Myocyte (in vitro differentiated cells): ENCODE data around the gene ARNT2. TPM values are rescaled to one million over a fixed set of nuclear protein-coding genes. Genes with fewer than 3 reads are reported as not detected.

Experiments used
- DNase-seq: peaks from one replicate; pipeline ENCODE4 v3.0.0-alpha.2; 2012; ENCODE audit warnings: low read depth
- total RNA-seq: library from RNA; depleted of rRNA; stranded (reverse); fragments of >200 nt; gene quantifications from 2 replicates; pipeline ENCODE4 v1.2.3, GENCODE V29; 2014

Gene ARNT2
- total RNA-seq, 1 donor from 2014 or later = 26.6 TPM

DNA sequence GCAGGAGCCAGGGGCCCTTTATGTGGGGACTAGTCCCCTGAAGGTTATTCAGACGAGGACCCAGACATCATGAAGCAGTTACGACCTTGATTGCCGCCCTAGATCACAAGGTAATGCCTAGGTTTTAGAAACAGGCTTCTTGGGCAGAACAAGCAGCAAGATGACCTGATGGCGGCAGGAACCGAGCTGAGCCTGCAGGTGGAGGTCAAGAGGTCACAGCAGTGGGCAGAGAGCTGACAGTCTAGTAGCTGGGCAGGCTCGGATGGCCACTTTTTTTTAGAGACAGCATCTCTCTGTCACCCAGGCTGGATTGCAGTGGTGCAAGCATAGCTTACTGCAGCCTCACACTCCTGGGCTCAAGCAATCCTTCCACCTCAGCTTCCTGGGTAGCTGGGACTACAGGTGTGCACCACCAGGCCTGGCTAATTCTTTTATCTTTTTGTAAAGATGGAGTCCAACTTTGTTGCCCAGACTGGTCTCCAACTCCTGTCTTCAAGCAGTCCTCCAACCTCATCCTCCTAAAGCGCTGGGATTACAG lies 207.4 kb downstream of the ARNT2 start:
- no peak for DNase-seq

DNA sequence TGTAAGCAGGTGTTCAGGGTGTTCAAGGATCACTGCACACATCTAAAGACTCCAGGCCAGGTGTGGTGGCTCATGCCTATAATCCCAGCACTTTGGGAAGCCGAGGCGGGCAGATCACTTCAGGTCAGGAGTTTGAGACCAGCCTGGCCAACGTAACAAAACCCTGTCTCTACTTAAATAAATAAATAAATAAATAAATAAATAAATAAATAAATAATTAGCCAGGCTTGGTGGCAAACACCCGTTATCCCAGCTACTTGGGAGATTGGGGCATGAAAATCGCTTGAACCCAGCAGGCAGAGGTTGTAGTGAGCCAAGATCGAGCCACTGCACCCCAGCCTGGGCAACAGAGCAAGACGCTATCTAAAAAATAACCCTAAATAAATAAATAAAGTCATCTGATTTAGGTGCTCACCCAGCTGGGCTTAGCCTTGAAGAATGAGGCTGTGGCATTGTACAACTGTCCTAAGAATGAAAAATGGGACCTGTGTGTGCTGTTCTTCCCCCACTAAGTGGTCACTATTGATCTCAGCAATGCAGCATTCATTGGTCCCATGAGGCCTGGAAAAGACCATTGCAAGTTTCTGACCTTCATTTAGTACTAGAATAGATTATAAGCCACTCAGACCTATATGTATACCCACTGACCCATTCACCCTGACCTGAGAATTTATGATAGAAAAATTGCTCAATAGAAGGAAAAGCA lies 208.1 kb downstream of the ARNT2 start:
- no peak for DNase-seq

DNA sequence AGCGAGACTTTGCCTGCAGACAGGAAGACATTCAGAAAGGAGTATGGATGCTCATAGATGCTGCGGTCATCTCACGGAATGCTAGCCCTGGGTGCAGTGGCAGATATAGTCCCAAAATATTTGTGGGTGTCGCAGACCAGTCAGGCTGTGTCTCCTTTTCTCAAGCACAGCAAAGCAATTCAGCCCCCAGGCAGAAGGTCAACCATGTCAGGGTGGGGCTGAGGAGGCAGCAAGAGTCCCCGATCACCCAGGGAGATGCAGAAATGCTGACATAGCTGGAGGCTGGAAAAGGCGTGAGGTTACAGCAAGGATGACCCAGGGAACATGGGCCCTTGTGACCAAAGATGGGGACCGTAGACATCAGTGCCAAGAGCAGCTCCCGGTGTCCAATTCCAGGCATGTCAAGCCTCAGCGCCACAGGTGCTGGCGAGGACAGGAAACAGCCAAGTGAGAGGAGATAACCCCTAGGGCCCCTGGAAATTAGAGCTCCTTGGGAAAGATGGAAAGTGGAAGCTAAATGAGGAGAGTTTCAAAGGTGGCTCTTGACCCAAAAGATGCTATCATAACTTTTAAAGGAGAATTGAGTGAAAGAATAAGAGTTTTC lies 209.7 kb downstream of the ARNT2 start:
- no peak for DNase-seq

DNA sequence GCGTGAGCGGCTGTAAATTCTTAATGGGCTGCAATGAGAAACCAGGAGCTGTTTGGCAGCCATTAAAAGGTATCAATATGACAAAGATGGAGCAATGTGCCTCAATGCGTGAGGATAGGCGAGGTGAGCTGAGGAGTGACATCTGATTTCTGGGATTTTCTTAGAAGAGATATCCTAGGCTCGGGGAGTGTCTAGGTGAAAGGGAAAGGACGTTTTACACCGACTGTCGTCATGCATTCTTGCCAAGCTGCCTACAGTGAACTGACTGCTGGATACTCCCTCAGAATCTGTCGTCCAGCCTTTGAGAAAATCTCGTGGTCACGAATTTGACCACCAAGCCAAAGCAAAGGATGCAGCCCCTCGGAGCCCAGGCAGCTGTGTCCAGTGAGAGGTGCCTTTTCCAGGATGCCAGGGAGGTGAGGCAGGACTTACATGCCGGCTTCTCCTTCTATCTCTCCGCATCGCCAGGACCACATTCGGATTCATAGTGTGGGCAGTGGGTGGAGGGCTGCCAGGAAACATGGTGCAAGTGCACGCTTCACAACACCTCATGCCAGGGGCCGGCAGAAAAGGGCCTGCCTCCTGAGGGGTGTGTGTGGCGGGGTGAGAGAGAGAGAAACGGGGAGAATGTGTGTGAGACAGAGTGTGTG lies 210.7 kb downstream of the ARNT2 start:
- no peak for DNase-seq

DNA sequence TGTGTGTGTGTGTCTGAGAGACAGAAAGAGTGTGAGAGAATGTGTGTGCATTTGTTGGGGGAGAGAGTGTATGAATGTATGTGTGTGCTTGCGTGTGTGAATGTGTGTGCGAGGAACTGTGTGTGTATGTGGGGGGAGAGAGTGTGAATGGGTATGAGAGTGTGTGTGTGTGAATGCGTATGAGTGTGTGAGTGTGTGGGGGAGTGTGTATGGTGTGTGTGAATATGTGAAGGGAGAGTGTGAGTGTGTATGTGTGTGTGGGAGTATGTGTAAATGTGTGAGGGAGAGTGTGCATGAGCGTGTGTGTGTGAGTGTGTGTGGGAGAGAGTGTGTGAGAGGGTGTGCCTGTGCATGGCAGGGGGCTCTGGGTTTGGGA lies 211.2 kb downstream of the ARNT2 start:
- DNase-seq = no peak

DNA sequence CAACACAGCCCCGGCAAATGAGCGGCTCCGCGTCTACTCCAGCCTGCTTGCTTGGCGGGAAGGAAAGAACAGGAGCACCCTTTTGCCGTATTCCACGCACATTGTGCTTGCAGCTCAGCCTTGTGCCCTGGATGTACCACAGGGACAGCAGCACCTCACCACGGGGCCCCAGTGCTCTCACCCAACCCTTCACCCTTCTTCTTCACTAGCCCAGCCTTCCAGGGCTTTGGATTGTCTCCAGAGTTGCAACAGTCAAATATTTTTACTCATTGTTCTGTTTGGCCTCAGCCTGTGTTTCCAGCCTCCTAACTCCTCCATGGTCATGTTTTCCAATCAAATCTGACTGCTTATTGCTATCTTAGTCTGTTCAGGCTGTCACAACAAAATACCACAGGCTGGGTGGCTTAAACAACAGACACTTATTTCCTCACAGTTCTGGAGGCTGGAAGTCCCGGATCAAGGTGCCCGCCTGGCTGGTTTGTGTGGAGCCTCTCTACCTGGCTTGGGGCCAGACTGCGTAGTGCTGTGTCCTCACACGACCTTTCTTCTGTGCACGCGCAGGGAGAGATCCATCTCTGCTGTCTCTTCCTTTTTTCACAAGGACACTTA lies 211.7 kb downstream of the ARNT2 start:
- peak; percentile 34 for DNase-seq

DNA sequence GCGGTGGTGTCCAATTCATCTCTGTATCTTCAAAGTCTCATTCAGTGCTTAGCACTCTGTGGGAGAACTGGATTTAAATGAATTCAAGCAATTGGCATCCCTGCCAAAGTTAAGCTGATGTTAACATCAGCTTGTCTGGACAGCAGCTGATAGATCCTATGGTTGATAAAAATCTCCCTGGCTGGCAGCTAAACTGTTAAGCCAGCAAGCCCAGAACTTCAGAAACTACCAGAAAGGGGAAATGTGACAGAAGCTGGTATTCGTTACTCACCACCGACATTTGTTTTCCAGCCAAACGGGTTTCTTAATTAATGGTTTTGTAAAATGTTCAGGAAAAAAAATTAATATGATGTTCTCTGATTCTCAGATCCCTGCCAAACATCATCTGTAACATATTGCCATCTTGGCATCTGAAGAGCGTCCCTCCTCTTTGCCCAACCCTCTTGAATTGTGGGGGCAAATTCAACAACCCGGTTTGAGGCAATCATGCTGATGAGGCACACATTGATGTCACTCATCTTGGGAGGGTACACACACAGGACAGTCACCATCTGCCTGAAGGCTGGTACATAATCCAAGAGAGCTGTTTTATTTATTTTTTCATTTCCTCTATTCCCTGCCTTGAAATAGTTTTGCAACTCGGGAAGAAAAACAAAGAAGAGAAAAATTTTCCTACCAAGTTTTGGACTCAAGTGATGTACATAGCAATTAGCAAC lies 214.7 kb downstream of the ARNT2 start:
- DNase-seq = no peak

DNA sequence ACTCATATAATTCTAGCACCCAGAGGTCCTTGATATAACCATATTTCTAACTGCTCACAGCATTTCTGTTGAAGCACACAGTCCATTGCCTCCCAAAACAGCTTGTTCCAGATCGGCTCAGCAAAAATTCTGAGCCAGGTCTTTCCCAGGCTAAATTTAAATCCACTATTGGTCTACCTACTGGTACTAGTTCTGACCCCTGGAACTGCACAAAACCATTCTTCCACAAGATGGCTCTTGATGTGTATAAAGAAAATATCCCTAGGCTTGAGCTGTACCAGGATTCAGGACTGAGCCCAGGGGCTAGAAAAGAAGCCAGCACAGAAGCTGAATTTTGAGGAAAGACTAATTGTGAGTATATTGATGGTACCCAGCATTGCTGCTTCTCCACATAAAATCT lies 215.5 kb downstream of the ARNT2 start:
- DNase-seq = peak; percentile 44

DNA sequence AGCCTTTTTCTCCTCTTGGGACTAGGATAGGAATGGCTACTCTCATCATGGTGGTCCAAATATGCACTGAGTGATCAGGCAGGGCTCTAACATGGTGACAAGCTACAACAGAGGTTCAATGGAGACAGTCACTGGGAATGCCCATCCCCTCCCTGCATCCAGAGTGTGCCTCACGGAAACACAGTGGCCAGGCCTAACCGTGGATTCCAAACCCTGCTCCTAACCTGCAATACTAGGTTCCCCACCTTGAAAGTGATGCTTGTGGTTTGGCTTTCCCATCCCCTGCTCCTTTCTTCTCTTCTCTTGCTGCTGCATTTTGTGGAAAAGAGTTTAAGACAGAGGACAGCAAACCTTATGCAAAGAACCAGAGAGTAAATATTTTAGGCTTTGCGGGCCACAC lies 216.0 kb downstream of the ARNT2 start:
- DNase-seq = no peak

DNA sequence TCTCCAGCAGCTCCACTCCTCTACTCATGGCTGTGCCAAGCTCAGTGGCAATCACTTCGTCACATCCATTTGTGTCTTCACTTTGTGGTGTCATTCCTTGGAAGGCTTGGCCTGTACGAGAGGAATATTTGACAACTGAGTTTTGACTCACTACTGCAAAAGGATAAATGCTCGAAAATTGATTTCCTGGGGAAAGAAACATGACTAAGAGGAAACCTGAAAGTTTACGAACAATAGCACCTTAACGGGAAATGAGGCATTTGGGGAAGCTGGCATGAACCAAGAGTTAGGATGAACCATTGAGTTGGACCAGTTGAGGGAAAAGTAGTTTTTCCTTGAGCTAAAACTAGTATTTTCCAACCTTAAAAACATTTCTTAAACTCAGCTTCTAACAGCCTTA lies 216.7 kb downstream of the ARNT2 start:
- DNase-seq = no peak

DNA sequence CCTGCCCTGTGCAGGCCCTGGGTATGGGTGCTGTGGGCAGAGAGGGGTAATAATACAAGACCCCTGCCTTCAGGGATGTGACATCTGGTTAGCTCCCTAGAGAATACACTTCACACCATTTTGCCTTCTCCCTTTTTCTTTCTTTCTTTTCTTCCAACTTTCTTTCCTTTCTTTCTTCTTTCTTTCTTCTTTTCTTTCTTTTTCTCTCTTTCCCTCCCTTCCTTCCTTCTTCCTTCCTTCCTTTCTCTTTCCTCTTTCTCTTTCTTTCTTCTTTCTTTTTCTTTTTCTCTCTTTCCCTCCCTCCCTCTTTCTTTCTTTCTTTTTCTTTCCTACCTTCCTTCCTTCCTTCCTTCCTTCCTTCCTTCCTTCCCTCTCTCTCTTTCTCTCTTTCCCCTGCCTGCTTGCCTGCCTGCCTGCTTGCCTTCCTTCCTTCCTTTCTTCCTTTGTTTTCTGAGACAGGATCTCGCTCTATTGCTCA lies 222.5 kb downstream of the ARNT2 start:
- no peak for DNase-seq

DNA sequence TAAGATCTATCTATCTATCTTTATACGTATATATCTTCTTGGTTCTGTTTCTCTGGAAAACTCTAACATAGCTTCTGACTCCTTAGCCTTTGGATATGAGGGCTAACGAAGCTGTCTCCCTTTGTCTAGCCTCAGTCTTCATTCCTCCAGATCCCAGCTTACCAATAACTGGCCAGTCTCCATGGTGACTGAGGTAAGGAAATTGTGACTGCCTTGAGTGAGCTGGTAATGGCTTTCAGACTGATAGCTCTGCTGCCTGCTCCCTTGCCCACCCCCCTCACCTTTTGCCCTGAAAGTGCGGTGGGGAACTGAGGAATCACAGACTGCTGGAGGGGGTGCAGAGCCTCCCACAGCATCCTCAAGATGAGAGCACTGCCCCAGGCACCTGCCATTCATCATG lies 225.2 kb downstream of the ARNT2 start:
- DNase-seq = no peak

DNA sequence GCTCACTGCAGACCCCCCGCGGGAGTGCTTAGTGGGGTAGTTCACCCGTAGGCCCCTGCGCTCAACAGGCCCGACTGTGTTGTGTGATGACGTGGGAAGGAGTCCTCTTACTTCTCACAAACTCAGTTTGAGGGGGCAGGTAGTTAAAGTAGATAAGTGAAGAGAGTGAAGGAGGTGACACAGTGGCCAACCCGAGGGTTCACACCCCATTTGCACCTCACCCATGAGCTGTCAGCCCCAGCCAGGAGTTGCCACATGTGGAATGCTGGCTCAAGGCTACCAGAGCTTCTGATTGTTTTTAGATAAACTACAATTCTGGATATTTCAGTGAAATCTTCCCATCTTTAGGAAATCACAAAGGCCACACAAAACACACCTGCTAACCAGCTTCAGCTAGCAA lies 226.8 kb downstream of the ARNT2 start:
- no peak for DNase-seq

DNA sequence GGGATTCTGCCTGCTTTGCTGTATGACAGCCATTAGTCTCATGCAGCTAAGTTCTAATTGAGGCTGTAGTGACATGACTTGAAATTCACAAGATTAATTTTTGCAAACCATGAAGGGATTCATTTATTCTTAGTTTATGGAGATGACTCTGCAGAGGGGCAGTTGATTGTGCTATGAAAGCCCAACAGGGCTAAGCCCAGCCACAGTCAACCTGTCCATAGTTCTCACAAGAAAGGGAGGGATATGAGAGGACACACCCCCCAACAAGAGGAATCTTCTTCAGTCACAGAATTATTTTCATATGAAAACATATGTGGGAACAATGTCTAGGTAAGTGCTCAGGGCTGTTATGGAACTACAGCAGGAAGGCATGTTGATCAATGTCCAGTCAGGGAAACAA lies 229.0 kb downstream of the ARNT2 start:
- no peak for DNase-seq

DNA sequence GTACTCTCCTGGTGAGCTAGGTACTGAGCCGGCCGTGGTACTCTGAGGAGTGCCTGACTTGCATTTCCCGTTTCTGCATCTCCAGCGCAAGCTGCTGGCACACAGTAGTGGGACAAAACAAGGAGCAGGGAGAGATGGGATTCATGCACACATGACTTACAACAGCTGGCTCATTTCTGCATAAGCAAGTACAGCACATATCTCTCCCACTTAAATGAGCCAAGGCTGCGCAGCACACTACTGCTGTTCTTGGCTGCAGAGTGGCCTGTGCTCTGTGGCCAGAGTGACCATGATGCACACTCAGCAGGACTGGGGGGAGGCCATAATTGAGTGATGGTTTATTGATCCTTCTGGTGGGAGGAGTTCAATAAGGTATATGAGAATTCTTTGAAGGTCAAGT lies 231.8 kb downstream of the ARNT2 start:
- no peak for DNase-seq

DNA sequence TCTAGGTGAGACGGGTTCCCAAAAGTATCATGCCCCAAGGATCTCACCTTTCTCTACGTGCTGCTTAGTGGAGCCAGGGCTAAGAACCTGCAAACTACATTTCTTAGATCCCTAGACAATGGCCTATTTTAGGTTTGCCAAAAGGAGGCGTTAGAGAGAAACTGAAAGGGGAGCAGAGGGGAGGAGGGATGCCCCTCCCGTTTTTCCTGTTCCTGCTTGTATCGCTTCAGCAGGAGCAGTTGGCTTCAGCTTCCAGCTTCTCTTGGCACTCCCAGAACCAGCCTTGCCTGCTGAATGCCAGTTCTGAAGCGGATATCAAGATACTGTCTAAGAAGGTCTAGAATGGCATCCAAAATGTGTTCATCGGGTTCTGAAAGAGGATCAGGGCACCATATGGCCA lies 232.5 kb downstream of the ARNT2 start:
- no peak for DNase-seq

DNA sequence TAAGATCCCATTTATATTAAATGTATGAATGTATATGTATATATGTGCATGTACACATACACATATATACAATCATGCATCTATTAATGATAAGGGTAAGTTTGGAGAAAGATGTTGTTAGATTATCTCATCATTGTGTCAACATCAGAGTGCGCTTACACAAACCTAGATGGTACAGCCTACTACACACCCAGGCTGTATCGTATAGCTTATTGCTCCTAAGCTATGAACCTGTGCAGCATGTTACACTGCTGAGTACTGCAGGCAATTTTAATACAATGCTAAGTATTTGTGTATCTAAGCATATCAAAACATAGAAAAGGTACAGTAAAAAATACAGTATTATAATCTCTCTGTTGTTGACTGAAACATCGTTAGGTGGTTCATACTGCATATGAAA lies 233.6 kb downstream of the ARNT2 start:
- DNase-seq = no peak

DNA sequence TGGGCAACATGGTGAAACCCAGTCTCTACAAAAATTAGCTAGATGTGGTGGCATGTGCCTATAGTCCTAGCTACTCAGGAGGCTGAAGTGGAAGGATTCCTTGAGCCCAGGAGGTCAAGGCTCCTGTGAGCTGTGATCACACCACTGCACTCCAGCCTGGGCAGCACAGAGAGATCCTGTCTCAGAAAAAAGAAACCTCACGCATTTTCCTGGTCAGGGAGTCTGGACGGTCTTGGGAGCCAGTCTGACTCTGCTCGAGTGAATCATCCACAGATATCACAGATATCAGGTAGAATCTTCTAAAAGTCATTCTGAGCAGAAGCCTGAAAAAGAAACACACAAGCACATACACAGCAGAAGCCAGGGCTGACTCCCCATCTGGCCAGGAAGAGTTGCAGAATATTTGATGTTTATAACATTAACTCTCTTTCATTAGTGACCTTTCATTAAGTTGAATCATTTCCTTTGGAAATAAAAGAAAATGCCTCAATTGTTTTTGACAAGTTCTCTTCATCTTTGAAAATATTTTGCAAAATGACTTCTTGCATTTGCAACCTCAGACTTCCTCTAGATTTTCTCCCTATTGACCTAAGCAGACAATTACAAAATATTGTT lies 234.5 kb downstream of the ARNT2 start:
- no peak for DNase-seq

DNA sequence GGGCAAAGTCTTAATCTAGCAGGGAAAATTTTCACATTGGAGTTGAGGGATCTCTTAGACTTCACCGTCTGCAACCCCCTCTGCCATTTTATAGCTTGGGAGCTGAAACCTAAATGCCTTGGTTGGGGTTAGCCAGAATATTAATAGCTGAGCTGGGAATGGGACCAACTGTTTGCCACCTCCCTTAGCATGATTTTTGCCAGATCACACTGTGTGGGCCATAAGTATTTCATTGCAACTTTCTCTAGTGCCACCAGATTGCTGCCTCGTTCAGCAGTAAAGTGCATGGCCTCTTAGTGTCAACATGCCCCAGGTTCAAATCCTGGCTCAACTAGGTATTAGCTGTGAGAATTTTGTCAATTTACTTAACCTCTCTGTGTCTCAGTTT lies 235.0 kb downstream of the ARNT2 start:
- peak; percentile 25 for DNase-seq

DNA sequence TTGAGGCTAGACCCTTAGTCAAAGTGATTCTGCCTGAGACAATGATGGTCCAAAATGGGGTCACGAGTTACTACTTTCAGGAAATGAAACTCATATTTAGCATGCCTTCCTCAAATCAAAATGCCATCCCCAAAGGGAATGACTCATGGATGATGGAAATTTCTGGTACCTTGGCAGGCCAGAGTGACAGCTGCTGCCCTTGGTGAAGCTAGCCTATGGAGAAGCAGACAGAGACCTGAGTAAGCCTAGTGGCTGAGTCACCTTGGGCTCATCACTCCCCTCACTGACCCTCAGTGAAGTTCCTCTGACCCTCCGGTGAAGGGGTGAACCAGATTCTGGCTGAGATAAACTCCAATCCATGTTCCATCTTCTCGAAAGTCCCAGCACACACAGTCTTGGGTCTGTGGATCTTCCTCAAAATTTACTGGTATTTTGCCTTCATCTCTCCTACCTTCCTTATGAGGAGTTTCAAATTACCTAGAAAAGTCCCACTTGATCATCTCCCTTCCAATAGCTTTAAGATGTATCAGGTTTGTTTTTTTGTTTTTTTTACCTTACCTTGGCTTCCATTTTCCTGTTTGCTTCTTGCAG lies 236.4 kb downstream of the ARNT2 start:
- peak; percentile 32 for DNase-seq

DNA sequence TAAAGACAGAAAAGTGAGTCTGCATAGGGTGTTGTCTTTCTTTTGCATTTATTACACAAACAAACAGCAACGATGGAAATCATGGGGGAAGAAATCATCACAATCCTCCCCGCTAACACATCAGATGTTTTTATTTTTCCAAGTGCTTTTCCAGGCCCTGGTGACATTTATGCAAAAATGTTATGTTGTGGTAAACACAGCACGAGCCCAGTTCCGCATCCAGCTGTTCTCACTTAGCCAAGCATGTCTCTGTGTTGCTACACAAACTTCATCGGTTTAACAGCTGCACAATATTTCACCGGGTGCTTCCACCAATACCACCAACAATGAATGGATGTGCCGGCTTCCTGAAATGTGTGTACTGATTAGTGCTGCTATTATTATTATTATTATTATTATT lies 237.2 kb downstream of the ARNT2 start:
- no peak for DNase-seq
